ENCODE measurements around the gene MRPL46.
A peak's percentile ranks its signal among the peaks of the same experiment; 100 is the strongest.

MRPL46 gene

GRCh38 chr15:88467073-88467934 is at the start of gene MRPL46, which contains the start of gene MRPS11:
Gene MRPL46, minus strand, starts transcription at chr15:88467388. Its CDS starts 11 bp downstream, at chr15:88467377.
Gene MRPS11, plus strand, starts transcription at chr15:88467708. Its CDS starts 10 bp downstream, at chr15:88467718.
- peak; percentile 92 for DNase-seq

- DNase-seq = no peak
These were observed 46.0 kb upstream of the MRPL46 start for GRCh38 chr15:88513195-88513594.

- no peak for DNase-seq
These were observed 45.4 kb upstream of the MRPL46 start for GRCh38 chr15:88512601-88513000.

GRCh38 chr15:88512078-88512477 is 44.9 kb upstream of the MRPL46 start:
- no peak for DNase-seq

GRCh38 chr15:88511161-88511560 is 44.0 kb upstream of the MRPL46 start:
- DNase-seq = no peak

GRCh38 chr15:88509964-88510363 is 42.8 kb upstream of the MRPL46 start:
- no peak for DNase-seq

- DNase-seq = no peak
These were observed 42.1 kb upstream of the MRPL46 start for GRCh38 chr15:88509321-88509720.

GRCh38 chr15:88506628-88507027 is 39.4 kb upstream of the MRPL46 start:
- DNase-seq = no peak

- no peak for DNase-seq
These were observed 38.5 kb upstream of the MRPL46 start for GRCh38 chr15:88505721-88506120.

GRCh38 chr15:88504445-88504844 is 37.3 kb upstream of the MRPL46 start:
- no peak for DNase-seq

GRCh38 chr15:88498996-88499395 is 31.8 kb upstream of the MRPL46 start:
- no peak for DNase-seq

GRCh38 chr15:88497109-88497765 is 30.0 kb upstream of the MRPL46 start:
- DNase-seq = no peak

GRCh38 chr15:88493844-88494243 is 26.7 kb upstream of the MRPL46 start:
- no peak for DNase-seq

GRCh38 chr15:88491158-88491557 is 24.0 kb upstream of the MRPL46 start:
- no peak for DNase-seq

GRCh38 chr15:88490036-88490435 is 22.8 kb upstream of the MRPL46 start:
- no peak for DNase-seq

GRCh38 chr15:88489321-88489720 is 22.1 kb upstream of the MRPL46 start:
- no peak for DNase-seq

GRCh38 chr15:88487796-88488523 is 20.8 kb upstream of the MRPL46 start:
- no peak for DNase-seq

GRCh38 chr15:88487178-88487795 is 20.1 kb upstream of the MRPL46 start:
- no peak for DNase-seq

GRCh38 chr15:88484682-88485331 is 17.6 kb upstream of the MRPL46 start:
- no peak for DNase-seq

- DNase-seq = no peak
These were observed 15.1 kb upstream of the MRPL46 start for GRCh38 chr15:88482263-88482662.

- DNase-seq = no peak
These were observed 13.8 kb upstream of the MRPL46 start for GRCh38 chr15:88480981-88481380.

- DNase-seq = no peak
These were observed 12.0 kb upstream of the MRPL46 start for GRCh38 chr15:88479169-88479568.

Data from femur (tissue), 1 donor.